Tracheal epithelial cell (primary cell): ENCODE results near the gene SCGB1D4. TPM values are rescaled to one million over a fixed set of nuclear protein-coding genes. Genes with fewer than 3 reads are reported as not detected.

Experiments
- total RNA-seq: library from RNA; depleted of rRNA; stranded (reverse); fragments of >200 nt; gene quantifications from 2 replicates; pipeline ENCODE4 v1.2.1, GENCODE V29; 2014

SCGB1D4 gene, protein sequence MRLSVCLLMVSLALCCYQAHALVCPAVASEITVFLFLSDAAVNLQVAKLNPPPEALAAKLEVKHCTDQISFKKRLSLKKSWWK
- total RNA-seq = not detected in 2 replicates

DNA sequence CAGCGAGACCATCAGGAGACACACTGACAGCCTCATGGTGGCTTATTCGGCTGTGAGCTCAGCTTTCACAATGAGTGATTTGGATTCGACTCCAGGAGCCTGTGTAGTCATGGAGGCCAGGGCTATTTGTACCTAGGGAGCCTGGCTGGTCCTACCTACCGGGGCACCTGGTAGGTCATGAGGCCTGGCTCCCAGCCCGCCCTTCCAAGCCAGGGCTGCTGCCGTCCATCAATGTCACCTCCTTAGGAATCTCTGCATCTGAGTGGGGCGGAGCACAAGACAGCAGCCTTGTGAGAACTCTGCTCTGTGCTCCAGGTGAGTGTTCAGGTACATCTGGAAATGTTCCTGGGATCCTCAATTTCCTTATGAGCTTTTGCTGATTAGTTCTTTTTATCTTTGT lies at the start of gene SCGB1D4:
TSS of gene SCGB1D4 (minus strand) at position 101 of the 400 bp plus-strand sequence. CDS start at position 36, 65 bp downstream.

DNA sequence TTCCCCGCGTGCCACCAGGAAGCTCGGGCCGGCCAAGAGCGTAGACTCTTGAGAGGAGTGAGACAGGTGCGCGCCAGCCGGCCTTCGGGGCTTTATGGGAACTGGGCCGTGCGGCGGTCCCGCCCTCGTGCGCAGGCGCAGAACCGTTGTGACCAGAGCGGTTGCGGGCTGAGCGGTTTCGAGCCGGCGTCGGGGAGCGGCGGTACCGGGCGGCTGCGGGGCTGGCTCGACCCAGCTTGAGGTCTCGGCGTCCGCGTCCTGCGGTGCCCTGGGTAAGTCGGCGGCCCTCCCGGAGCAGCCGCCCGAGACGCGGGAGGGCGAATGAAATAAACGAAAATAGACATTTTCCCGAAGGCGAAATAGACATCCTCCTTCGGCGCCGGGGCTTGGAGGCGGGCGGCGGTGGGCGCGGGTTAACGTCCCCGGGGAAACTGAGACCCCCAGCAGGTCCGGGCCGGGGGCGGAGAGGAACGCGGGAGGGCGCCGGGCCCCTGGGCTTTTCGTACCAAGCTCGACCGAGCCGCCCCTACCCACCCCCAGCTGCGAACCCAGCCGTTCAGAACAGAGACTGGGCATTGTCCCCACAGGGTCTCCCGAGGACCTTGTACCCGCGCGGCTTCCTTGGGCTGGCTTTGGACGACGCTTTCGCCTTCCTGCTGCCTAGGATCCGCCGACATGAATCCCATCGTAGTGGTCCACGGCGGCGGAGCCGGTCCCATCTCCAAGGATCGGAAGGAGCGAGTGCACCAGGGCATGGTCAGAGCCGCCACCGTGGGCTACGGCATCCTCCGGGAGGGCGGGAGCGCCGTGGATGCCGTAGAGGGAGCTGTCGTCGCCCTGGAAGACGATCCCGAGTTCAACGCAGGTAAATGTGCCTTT lies 38.7 kb upstream of the SCGB1D4 start, which contains the start of gene ASRGL1:
TSS of gene ASRGL1 (plus strand) at position 146 of the 879 bp plus-strand sequence. CDS start at position 676, 530 bp downstream.

DNA sequence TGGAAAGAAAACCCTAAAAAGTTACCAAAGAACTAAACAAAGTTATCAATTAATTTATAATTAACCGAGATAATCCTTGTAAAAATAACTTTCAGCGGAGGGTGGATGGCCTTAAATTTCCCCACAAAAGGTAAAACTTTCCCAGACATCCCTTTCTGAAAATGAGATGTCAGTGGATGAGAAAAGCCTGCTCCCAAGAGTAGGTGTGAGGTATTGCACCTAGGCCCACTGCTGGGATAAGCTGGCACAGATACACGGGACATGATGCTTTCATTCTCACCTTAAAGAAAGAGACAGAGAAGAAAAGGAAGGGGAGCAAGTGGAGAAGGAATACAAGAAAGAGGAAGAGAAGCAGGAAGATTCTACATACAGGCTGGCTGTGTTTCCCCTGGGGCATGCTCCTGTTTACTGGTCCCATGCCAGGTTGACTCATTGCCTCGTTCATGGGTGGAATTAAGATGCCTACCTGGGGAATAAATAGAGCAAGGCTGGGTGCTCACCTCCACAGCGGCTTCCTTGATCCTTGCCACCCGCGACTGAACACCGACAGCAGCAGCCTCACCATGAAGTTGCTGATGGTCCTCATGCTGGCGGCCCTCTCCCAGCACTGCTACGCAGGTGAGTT lies 29.1 kb downstream of the SCGB1D4 start, which contains the start of gene SCGB2A2:
TSS of gene SCGB2A2 (plus strand) at position 505 of the 625 bp plus-strand sequence. CDS start at position 564, 59 bp downstream.

Other genes with a start within 250 kb of the SCGB1D4 start
- 6.0 and 8.2 TPM in 2 replicates for gene INCENP, start 175.1 kb downstream of the SCGB1D4 start, total RNA-seq
- not detected in 2 replicates for gene SCGB1D1, start 108.9 kb downstream of the SCGB1D4 start, total RNA-seq
- not detected in 2 replicates for gene SCGB2A1, start 90.4 kb downstream of the SCGB1D4 start, total RNA-seq
- not detected in 2 replicates for gene SCGB1D2, start 56.8 kb downstream of the SCGB1D4 start, total RNA-seq
- not detected in 2 replicates for gene SCGB2A2, start 28.9 kb downstream of the SCGB1D4 start, total RNA-seq
- gene ASRGL1, start 38.4 kb upstream of the SCGB1D4 start, total RNA-seq = 1.9 TPM in 1 of 2 replicates, not detected in the other
- not detected in 2 replicates for gene SCGB1A1, start 120.0 kb upstream of the SCGB1D4 start, total RNA-seq
- 448 and 668 TPM in 2 replicates for gene AHNAK, start 247.7 kb upstream of the SCGB1D4 start, total RNA-seq